HG03066 (cell line): ENCODE results near the gene FITM1.

ENCODE experiments used
- ATAC-seq: cut with Tn5 transposase; IDR thresholded peaks from one replicate; pipeline ENCODE4 v1.9.1; 2021; ENCODE audit warnings: low read depth; ENCODE audit not compliant: unreplicated experiment

FITM1 gene

DNA sequence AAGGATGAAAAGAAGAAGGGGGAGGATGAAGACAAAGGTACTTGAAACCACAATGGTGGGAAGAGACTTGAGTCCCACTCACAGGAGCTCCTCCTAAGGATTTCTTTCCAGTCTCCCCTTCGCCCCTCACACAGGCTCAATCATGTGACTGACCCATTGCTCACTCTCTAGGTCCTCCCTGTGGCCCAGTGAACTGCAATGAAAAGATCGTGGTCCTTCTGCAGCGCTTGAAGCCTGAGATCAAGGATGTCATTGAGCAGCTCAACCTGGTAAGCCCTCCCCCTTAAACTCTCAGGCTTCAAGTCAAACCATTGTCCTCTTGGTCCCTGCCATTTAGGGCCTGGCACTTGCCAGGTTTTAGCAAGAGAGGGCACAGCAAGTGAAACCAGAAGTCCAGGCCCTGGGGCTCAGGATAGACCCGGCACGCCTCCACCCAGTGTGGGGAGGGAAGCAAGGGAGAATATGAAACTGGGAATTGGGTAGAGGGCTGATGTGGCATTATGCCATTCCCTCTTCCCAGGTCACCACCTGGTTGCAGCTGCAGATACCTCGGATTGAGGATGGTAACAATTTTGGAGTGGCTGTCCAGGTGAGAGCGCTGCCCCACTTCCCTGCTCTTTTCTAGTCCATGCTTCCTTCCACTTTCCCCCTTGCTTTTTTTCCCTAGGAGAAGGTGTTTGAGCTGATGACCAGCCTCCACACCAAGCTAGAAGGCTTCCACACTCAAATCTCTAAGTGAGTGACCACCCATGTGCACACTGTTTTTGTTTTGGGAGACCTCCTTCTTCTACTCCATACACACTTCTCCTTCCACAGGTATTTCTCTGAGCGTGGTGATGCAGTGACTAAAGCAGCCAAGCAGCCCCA, 7.3 kb downstream of the FITM1 start:
- no peak for ATAC-seq

DNA sequence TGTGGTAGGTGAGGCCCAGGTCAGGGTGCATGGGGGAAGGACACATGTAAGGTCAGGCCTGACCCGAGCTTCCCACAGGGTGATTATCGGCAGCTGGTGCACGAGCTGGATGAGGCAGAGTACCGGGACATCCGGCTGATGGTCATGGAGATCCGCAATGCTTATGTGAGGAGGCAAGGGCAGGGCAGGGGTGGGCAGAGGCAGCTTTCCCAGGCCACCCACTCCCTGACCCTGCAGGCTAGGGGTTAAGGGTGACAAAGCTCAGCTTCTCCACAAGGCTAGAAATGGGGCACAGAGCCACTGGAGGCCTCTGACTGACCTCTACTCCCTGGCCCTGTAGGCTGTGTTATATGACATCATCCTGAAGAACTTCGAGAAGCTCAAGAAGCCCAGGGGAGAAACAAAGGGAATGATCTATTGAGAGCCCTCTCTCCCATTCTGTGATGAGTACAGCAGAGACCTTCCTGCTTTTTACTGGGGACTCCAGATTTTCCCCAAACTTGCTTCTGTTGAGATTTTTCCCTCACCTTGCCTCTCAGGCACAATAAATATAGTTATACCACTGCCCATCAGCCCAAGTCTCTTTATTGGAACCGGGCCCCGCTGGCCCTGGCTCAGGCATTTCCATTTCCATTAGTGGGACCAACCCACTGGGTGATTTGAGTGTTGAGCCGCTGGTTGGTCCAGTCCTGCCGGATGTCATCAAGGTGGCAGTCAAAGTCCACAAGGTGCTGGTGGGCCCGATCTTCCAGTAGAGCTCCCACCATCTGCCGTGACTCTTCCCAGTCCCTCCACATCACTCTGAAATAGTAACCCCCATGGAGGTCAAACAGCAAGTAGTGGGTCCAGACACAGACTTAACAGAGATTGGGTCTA, 8.2 kb downstream of the FITM1 start:
- no peak for ATAC-seq

DNA sequence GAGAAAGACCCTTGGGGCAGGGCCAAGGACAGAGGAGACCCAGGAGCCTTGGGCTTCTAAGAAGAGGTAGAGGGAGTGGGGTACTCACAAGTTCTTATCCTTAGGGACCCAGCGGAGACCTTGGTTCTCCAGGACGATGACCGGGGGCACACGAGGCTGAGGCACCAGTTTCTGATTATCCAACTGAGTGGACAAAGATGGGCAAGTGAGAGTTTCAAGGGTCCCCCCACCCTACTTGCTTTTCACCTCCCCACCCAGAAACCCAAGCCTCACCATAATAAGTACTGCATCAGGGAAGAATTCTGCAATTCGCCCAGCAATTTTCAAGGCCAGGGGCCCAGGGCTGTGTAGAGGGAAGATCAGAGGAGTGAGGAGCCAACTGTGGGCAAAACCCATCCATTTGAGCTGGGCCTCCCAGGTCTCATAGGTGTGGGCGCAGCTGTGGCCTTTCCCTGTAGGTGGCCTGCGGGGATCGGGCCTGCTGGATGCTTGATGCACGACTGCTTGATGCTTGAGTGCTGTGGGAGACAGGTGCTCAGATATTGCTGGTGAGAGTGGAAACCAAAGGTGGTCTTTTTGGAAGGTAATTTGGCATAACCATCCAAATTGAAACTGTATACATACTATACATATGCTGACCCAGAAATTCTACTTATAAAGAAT, 8.9 kb downstream of the FITM1 start:
- ATAC-seq = no peak

DNA sequence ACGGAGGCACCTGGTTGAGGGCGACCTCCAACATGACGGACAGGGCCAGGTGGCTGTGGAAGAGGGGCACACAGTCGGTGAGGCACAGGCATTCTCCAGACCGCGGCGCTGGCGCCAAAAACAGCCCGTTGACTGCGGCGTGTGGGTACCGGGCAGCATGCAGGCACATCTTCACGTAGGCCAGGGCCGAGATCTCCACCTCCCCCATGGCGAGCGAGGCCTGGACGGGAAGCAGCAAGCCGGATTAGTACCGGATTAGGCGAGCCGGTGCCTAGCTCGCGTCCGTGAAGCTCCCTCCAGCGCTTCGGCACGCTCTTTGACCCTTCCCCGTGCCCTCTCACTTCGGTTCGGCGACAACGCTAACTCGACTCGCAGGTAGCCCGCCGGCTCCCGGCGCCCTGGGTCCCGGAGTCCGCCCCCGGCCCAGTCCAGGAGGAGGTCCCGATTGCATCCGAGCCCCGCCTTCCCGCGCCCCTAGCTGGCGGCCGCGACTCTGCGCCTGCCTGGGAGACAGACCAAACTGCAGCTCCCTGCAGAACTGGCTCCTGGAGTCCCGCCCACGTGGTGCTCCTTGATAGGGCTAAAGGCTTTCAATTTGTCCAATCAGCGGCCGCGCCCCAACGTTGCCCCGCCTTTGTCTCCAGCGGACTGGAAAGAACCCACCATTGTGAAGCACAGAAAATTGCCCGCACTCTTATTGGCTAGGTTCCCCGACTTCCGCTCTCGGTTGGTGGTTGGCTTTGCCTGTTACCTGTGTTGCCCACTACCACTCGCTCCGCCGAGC, 10.8 kb downstream of the FITM1 start, which contains the start of gene EMC9:
Gene EMC9, minus strand, starts transcription at position 495 of the 784 bp plus-strand sequence. Its CDS starts 287 bp downstream, at position 208.
- ATAC-seq = peak; percentile 81

DNA sequence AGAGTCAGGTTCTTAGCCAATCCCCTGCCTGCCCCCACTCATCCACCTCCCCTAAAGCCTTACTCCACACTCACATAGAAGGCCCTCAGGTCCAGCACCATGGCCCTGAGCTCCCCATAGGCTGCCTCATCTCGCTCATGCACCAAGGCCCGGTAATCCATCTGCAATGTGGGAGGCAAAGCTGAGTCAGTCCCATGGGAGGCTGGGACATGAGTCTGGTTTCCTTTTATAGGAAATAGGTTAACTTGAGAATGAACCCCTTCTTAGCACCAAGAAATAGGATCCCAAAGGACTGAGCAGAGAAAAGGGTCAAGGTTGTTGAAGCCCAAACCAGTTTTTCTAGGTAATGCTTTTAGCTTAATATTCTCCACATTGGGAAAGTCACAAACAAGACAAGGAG, 13.1 kb downstream of the FITM1 start:
- no peak for ATAC-seq

DNA sequence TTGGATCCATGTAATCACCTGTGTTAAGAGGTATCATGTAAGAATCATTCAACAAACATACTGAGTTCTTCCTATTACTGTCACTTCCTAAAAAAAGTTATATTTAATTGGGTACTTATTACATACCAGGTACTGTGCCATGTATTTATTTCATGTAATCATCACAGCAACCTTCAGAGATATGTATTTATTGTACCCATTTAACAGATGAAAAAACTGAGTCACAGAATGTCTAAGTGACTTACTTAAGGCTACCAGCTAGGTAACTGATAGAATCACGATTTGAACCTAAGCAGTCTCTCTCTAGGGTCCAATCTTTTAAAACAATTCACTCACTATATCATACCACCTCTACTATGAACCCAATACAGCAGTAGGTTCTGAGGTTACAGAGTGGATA, 14.0 kb downstream of the FITM1 start:
- no peak for ATAC-seq

DNA sequence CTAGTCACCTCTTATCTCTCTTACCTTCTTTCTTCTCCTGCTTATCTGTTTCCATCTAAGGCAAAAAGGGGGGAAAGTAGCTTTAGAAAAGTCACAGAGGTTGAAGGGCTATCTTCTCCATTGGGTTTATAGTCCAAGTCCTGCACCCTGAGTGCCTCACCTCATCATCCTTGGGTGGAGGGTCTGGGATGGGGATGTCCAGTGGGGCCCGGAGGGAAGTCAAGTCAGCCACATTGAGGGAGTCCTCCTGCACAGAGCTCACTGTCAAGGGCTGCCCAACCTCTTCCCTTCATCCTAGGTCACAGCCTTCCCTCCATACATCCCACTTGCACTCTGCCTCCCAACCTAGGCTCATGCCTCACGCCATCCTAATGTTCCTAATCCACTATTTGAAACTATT, 14.8 kb downstream of the FITM1 start:
- no peak for ATAC-seq

DNA sequence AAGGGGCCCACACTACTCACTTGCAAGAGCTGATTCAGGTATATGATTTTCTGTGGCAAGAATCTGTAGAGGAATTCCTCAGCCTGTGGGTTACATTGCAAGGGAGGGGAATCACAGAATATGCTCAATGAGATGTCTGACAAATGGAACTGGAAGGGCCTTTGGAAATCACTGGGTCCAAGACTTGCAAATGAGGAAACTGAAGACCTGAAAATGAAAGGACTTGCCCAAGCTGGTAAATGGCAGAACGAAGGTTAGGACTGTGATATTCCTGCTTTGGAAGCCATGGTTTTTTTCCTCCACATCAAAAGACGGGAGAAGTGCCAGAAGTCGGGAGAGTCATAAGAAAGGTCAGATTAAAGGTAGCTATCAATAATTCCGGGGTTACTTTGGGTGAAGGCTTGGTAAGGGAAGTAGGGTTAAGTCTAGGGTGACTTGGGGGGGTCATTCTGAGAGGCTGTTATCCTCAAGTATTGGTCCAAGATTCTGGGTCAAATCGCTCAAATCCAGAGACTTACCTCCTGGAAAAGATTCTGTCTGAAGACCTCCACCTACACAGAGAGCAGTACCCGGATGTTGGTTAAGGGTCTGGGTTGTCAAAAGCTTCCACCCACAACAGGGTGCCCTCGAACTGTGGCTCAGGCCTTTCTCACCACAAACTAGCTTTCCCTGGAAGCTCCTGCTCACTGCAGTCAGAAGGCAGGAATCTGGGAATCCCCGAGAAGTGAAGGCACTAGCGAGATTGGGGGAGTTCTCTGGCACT, 15.4 kb downstream of the FITM1 start:
- ATAC-seq = no peak

DNA sequence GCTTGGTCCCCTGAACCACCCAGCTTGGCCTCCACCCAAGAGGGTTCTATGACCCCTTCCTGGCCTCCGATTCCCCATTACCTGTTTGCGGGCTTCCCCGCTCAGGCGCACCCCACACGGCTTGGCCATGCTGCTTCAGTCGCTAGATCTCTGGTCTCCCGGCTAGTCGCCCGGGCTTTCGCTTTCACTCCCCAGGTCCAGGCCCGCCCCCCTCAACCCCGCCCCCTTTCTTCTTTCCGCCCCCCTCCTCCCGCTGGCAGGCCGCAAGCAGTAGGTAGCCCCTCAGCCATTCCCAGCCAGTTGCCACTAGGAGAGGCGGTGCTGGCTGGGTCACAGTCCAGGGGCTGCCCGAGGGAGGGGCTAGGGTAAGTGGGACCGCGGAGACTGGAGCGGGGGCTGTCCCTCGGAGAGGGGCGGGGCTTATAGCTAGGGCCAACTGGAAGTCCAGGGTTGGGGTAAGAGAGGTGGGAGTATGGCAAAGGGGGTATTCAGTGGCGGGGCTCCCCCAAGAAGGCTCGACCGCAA, 16.1 kb downstream of the FITM1 start, which contains the start of gene PSME2:
Gene PSME2, minus strand, starts transcription at position 158 of the 525 bp plus-strand sequence. Its CDS starts 29 bp downstream, at position 129.
- ATAC-seq = peak; percentile 57

DNA sequence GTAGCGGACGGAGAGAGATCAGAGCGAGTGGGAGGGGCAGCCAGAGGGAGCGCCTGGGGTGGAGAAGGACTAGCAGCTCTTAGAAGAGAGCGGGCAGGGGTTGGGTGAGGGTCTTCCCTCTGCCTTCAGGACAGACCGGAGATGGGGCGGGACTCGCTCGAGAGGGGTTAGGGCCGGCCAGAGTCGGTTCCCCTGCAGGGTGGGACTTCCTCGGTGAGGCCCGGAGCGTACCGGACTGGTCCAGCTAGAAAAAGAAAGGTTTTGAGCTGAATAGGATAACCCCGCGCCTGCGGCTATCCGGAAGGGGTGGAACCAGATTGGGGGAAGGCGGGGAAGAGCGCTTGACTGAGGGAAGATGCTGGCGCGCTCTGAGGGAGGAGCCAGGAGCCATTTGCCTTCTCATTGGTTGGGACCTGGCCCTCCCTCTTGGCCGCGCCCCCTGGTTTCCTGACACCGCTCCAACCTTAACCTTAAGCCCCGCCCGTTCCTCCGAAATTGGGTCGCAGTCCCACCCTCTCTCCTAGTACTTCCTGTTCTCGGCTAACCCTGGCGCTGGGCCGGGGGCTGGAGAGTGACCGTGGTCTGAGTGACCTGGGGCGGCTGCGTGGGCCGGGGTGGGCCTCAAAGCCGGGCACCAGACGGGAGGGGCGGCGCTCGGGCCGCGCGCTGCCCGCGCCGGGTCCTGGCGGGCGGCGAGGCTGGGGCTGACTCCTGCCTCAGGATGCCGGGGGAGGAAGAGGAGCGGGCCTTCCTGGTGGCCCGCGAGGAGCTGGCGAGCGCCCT, 16.7 kb downstream of the FITM1 start, which contains the start of gene RNF31:
Gene RNF31, plus strand, starts transcription at position 521 of the 783 bp plus-strand sequence. Its CDS starts 201 bp downstream, at position 722.
- peak; percentile 85 for ATAC-seq

DNA sequence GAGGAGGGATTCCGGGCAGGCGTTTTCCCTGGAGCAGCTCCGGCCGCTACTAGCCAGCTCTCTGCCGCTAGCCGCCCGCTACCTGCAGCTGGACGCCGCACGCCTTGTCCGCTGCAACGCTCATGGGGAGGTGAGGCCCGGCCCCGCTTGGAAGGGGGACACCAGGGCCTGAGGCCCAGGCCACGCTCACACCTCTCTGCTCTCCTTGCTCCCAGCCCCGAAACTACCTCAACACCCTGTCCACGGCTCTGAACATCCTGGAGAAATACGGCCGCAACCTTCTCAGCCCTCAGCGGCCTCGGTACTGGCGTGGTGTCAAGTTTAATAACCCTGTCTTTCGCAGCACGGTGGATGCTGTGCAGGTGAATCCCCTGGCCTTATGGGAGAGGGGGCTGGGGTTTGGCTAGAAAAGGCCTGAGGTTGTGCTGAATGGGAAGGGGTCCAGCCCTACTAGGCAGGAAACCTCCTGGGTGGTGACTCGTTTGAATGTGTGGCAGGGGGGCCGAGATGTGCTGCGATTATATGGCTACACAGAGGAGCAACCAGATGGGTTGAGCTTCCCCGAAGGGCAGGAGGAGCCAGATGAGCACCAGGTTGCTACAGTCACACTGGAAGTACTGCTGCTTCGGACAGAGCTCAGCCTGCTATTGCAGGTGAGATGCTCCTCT, 17.4 kb downstream of the FITM1 start:
- no peak for ATAC-seq

DNA sequence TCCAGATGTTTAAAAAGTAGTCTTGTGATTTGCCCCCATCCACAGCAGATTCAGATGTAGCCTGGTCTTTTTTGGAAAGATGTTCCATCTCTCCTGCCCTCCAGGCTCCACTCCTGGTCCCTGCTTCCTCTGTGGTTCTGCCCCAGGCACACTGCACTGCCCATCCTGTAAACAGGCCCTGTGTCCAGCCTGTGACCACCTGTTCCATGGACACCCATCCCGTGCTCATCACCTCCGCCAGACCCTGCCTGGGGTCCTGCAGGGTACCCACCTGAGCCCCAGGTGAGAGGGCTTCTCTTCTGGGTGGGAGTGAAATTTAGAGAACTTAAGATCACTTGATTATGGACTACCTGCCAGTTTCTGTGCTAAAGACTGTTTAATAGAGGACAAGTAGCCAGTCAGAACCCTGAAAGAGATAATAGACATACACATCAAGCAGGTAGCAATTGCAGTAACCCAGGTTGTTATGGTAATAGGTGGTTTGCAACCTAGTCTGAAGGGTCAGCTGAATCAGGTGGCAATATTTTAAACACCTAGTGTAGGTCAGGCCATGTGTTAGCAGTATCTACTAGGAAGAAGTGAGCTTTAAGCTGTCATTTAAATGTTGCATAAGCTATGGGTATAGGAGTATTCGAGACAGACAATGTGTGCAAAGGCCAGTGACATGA, 19.0 kb downstream of the FITM1 start:
- no peak for ATAC-seq

DNA sequence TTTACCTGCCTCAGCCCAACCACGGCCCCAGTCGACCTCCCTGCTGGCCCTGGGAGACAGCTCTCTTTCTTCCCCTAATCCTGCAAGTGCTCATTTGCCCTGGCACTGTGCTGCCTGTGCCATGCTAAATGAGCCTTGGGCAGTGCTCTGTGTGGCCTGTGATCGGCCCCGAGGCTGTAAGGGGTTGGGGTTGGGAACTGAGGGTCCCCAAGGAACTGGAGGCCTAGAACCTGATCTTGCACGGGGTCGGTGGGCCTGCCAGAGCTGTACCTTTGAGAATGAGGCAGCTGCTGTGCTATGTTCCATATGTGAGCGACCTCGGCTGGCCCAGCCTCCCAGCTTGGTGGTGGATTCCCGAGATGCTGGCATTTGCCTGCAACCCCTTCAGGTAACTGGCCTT, 19.6 kb downstream of the FITM1 start:
- no peak for ATAC-seq

DNA sequence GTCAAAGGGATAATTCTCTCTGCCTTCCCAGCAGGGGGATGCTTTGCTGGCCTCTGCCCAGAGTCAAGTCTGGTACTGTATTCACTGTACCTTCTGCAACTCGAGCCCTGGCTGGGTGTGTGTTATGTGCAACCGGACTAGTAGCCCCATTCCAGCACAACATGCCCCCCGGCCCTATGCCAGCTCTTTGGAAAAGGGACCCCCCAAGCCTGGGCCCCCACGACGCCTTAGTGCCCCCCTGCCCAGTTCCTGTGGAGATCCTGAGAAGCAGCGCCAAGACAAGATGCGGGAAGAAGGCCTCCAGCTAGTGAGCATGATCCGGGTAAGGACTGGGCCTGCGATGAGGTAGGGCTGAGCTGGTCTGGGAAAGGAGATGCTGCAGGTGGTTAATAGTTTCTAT, 20.1 kb downstream of the FITM1 start:
- no peak for ATAC-seq

DNA sequence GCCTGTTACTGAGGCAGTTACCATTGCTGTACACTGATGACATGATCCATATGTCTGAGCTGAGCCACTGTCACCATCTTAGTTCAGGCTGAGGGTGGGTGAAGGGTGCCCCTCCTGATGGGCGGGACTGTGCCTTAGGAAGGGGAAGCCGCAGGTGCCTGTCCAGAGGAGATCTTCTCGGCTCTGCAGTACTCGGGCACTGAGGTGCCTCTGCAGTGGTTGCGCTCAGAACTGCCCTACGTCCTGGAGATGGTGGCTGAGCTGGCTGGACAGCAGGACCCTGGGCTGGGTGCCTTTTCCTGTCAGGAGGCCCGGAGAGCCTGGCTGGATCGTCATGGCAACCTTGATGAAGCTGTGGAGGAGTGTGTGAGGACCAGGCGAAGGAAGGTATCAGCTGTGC, 20.5 kb downstream of the FITM1 start:
- no peak for ATAC-seq

DNA sequence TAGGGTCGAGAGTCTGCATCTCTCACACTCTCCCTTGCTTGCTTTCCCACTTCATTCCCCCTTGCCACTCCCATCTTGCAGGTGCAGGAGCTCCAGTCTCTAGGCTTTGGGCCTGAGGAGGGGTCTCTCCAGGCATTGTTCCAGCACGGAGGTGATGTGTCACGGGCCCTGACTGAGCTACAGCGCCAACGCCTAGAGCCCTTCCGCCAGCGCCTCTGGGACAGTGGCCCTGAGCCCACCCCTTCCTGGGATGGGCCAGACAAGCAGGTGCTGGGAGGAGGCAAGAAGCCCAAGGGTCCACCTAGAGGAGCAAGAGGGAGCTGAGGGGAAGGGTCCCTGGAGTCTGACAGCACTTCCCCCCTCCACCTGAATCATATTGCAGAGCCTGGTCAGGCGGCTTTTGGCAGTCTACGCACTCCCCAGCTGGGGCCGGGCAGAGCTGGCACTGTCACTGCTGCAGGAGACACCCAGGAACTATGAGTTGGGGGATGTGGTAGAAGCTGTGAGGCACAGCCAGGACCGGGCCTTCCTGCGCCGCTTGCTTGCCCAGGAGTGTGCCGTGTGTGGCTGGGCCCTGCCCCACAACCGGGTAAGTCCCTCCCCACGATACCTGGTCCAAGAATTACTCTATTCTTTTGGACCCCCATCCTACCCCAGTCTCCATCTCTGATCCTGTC, 21.1 kb downstream of the FITM1 start:
- no peak for ATAC-seq

DNA sequence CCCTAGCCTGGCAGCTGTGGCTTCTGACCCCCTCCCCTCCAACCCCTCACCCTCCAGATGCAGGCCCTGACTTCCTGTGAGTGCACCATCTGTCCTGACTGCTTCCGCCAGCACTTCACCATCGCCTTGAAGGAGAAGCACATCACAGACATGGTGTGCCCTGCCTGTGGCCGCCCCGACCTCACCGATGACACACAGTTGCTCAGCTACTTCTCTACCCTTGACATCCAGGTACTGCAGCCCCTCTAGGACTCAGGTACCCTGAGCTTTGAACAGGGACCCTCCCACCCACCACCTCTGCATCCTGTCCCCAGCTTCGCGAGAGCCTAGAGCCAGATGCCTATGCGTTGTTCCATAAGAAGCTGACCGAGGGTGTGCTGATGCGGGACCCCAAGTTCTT, 24.6 kb downstream of the FITM1 start:
- no peak for ATAC-seq
